ENCODE measurements around the gene TRPM8. TPM values are rescaled to one million over a fixed set of nuclear protein-coding genes. Genes with fewer than 3 reads are reported as not detected.

TRPM8 gene
- total and polyA plus RNA-seq, 2 of the 8 experiments (the other 6 are each of a cell fraction or from before 2014, with no cell fraction given): 0.18 to 0.54 TPM

DNA sequence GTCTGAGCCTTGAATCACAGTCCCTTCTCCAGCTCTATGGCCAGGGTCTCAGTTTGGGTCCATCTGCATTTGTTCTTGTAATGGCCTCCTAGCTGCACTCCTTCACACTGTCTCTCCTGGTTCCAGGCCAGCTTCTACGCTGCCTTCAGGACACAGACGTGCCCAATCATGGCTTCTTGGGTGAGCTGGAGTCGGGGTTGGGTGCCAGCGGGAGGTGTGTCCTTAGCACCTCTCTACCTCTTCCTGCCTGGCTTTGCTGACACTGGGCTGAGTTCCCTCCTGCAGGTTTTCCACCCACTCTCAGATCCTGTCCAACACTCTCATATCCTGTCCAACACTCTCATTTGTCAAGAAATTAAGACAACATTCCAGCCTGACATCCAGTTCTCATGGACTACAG, 9.6 kb downstream of the TRPM8 start:
- no peak overlapping the region for H2BK12ac ChIP-seq (ENCODE audit: low read depth, low read length)
- 87% methylated on average over 4 of the region's 4 CpGs; no CpG with 5 or more reads in 1 of the 2 experiments for WGBS, 2 experiments (ENCODE audit: extremely low coverage in 1 of 2, insufficient coverage in 1 of 2, insufficient read length in 1 of 2, insufficient replicate concordance in 2 of 2, low coverage in 1 of 2, low lambda C conversion rate in 2 of 2, missing lambda C conversion rate in 1 of 2)

More for the DNA sequence above, 9.6 kb downstream of the TRPM8 start:
- Histone ChIP-seq H3K4me1 (replicated peaks in 1 of 4; ENCODE audit: control insufficient read depth in 3 of 4, insufficient read depth in 4 of 4, low read length in 3 of 4) (peaks cover 3 to 10% (median 5%) of the 10 kb centered on the region in 4 experiments; a peak in 5 of 7 replicates), H2AFZ (ENCODE audit: low read length) (no peak overlapping the region), H4K20me1 (replicated peaks in 1 of 2; ENCODE audit: control insufficient read depth in 1 of 2, insufficient read depth in 2 of 2, low read length in 2 of 2) (no peaks in the 10 kb centered on the region), H2BK20ac (ENCODE audit: low read length) (no peak overlapping the region), H3K79me1 (ENCODE audit: low read depth, low read length) (no peaks in the 10 kb centered on the region), H3K4me2 (ENCODE audit: insufficient read depth in 1 of 2, low read depth in 2 of 2, low read length in 2 of 2) (no peak overlapping the region), H2BK120ac (replicated peaks; ENCODE audit: low read depth, low read length) (no peak overlapping the region), H2AK5ac (ENCODE audit: low read depth, low read length) (no peak overlapping the region), H3K23me2 (ENCODE audit: low read depth, low read length) (no peaks in the 10 kb centered on the region), H3K9me3 (ENCODE audit: insufficient read depth in 2 of 2, low read depth in 1 of 2, low read length in 1 of 2) (no peaks in the 10 kb centered on the region), H3K4ac (replicated peaks; ENCODE audit: insufficient read length, low read depth, low read length) (no peak overlapping the region), H4K8ac (ENCODE audit: extremely low read depth, insufficient read depth, low read length) (no peak overlapping the region), H2BK5ac (ENCODE audit: low read depth, low read length) (no peak overlapping the region), H3K23ac (ENCODE audit: insufficient read length) (no peak overlapping the region), H3K79me2 (ENCODE audit: control insufficient read depth in 1 of 2, insufficient read depth in 2 of 2, low read length in 2 of 2) (no peaks in the 10 kb centered on the region), H3K36me3 (ENCODE audit: control insufficient read depth in 2 of 4, insufficient read depth in 4 of 4, low read length in 3 of 4) (no peaks in the 10 kb centered on the region), H3K4me3 (ENCODE audit: extremely low read depth in 1 of 4, insufficient read depth in 2 of 4, low read depth in 3 of 4, low read length in 4 of 4) (no peak overlapping the region), H3K9ac (replicated peaks in 1 of 4; ENCODE audit: extremely low read depth in 1 of 4, low read depth in 3 of 4, low read length in 3 of 4) (no peak overlapping the region), H3K56ac (replicated peaks; ENCODE audit: insufficient read length, low read depth, low read length) (no peak overlapping the region), H4K5ac (ENCODE audit: insufficient read length, low read depth, low read length) (no peak overlapping the region), H3K27ac (ENCODE audit: low read depth, low read length) (no peak overlapping the region), H3K27me3 (replicated peaks in 1 of 4; ENCODE audit: control insufficient read depth in 3 of 4, extremely low read depth in 1 of 4, insufficient read depth in 3 of 4, low read length in 3 of 4) (no peaks in the 10 kb centered on the region), H4K91ac (replicated peaks; ENCODE audit: insufficient read length, low read length) (no peak overlapping the region), H2BK15ac (ENCODE audit: low read length) (no peak overlapping the region), H3K14ac (ENCODE audit: insufficient read length) (no peak overlapping the region), H3K18ac (ENCODE audit: extremely low read depth, low read length) (no peak overlapping the region; the same call in 1 of the 2 replicates)
- CTCF ChIA-PET (ENCODE audit: partially characterized antibody): interaction anchor here (2.3 kb wide), 1 partner anchor 9 kb away, joined by 9 read pairs; the partner anchor contains the start of gene TRPM8
- no peak for FAIRE-seq
- POLR2A ChIA-PET (ENCODE audit: partially characterized antibody): no interaction called here
- no peak for TF ChIP-seq SIRT6 (IDR thresholded peaks at IDR 0.05; ENCODE audit: low read length)
- TF ChIP-seq EP300 (IDR thresholded peaks at IDR 0.05; ENCODE audit: borderline replicate concordance in 1 of 2, low read depth in 2 of 2, low read length in 2 of 2): no peak
- TF ChIP-seq KDM4A (IDR thresholded peaks at IDR 0.05; ENCODE audit: low read depth, low read length, severe bottlenecking): no peak
- TF ChIP-seq BRCA1 (IDR thresholded peaks at IDR 0.05; ENCODE audit: low read depth, low read length): no peak
- TF ChIP-seq SP4 (IDR thresholded peaks at IDR 0.05; ENCODE audit: low read length): no peak
- TF ChIP-seq KDM5A (IDR thresholded peaks at IDR 0.05; ENCODE audit: low read length): no peak
- TF ChIP-seq, protein P1, sequence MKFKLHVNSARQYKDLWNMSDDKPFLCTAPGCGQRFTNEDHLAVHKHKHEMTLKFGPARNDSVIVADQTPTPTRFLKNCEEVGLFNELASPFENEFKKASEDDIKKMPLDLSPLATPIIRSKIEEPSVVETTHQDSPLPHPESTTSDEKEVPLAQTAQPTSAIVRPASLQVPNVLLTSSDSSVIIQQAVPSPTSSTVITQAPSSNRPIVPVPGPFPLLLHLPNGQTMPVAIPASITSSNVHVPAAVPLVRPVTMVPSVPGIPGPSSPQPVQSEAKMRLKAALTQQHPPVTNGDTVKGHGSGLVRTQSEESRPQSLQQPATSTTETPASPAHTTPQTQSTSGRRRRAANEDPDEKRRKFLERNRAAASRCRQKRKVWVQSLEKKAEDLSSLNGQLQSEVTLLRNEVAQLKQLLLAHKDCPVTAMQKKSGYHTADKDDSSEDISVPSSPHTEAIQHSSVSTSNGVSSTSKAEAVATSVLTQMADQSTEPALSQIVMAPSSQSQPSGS (IDR thresholded peaks at IDR 0.05; ENCODE audit: low read length): no peak
- no peak for TF ChIP-seq TEAD4 (IDR thresholded peaks at IDR 0.05; ENCODE audit: low read depth, low read length)
- TF ChIP-seq CREB1 (IDR thresholded peaks at IDR 0.05): no peak
- TF ChIP-seq POLR2AphosphoS5 (IDR thresholded peaks at IDR 0.05; ENCODE audit: low read depth, low read length): no peak
- TF ChIP-seq, protein P2, sequence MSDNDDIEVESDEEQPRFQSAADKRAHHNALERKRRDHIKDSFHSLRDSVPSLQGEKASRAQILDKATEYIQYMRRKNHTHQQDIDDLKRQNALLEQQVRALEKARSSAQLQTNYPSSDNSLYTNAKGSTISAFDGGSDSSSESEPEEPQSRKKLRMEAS (IDR thresholded peaks at IDR 0.05): no peak
- DNase-seq (ENCODE audit: low read depth in 1 of 2, low spot score in 2 of 2): no peak
